Adrenal gland (tissue), 12 donors: ENCODE results near the gene YY1. TPM values are rescaled to one million over a fixed set of nuclear protein-coding genes. Genes with fewer than 3 reads are reported as not detected.
A peak's percentile ranks its signal among the peaks of the same experiment; 100 is the strongest.

Experiments
- DNase-seq, 7 donors: peaks; one replicate each; pipeline ENCODE4 v3.0.0-alpha.2; 2019 to 2020
- H3K27ac ChIP-seq, 5 donors: fragments of 200-600 bp; sonication (generic) in 4 of 5; 1 replicate in 3 of 5; 2 replicates in 2 of 5; pipeline versions ENCODE4 v1.5.1 to v1.8.0; 2016 to 2020; ENCODE audit warnings: mild to moderate bottlenecking in 1 of 5
- H3K27me3 ChIP-seq: fragments of 200-600 bp; 2 replicates; pipeline ENCODE4 v1.8.0; 2021
- H3K36me3 ChIP-seq, 2 donors: fragments of 200-600 bp; replicated peaks in 1 of 2; 1 replicate in 1 of 2; 2 replicates in 1 of 2; pipeline versions ENCODE4 v1.5.1 to v1.8.0; 2018 to 2022
- H3K4me1 ChIP-seq, 2 donors: fragments of 200-600 bp; replicated peaks in 1 of 2; 1 replicate in 1 of 2; 2 replicates in 1 of 2; pipeline versions ENCODE4 v1.5.1 to v1.8.0; 2018 to 2021
- H3K4me3 ChIP-seq, 4 donors: fragments of 200-600 bp; sonication (generic) in 3 of 4; one replicate each; pipeline ENCODE4 v1.5.1; 2016 to 2018
- H3K9me3 ChIP-seq, 3 donors: fragments of 200-600 bp; sonication (generic) in 1 of 3; replicated peaks in 1 of 3; 1 replicate in 2 of 3; 2 replicates in 1 of 3; pipeline versions ENCODE4 v1.5.1 to v1.8.0; 2016 to 2021
- CTCF ChIP-seq, 6 experiments: fragments of 450-650 bp in 4 of 6; fragments of 200-600 bp in 2 of 6; sonication (generic) in 1 of 6; IDR thresholded peaks; 1 replicate in 5 of 6; 2 replicates in 1 of 6; pipeline versions ENCODE4 v1.5.1 to v1.8.0; 2016 to 2021; ENCODE audit warnings: antibody characterized with exemption in 6 of 6, mild to moderate bottlenecking in 2 of 6, moderate library complexity in 1 of 6
- POLR2A ChIP-seq, 2 donors: fragments of 450-650 bp; IDR thresholded peaks; one replicate each; pipeline ENCODE4 v1.6.1; 2017; ENCODE audit warnings: antibody characterized with exemption in 2 of 2, mild to moderate bottlenecking in 2 of 2, moderate library complexity in 1 of 2
- WGBS, 4 donors: extraction: QIAGEN DNeasy Blood & Tissue Kit in 2 of 4; methylation state at CpG; one replicate each; pipeline versions ENCODE4 v1.1.5 to v1.1.7; 2013 to 2017; 5-methylcytosine and 5-hydroxymethylcytosine counted together
- intact Hi-C, 2 donors: fragments of 100-400 bp; cut with DNase I; formaldehyde crosslinking; loops; one replicate each; pipeline versions ENCODE4 v1.14.1 to v1.15.0; 2022 to 2023
- polyA plus RNA-seq, 3 donors: library from polyadenylated mRNA; stranded (reverse); fragments of 200-250 nt in 2 of 3; fragments of 350-450 nt in 1 of 3; fragmentation: Illumina TruSeq in 1 of 3; extraction: RNeasy Lipid Tissue Mini Kit (QIAGEN cat#74804) in 1 of 3; gene quantifications; one replicate each; pipeline ENCODE4 v1.2.3, GENCODE V29; 2013 to 2014
- total RNA-seq, 9 donors: library from RNA; depleted of rRNA in 4 of 9; stranded (reverse); fragments of >200 nt in 4 of 9; fragments of 120-200 nt in 1 of 9; fragmentation: NEBNext Ultra II Directional in 1 of 9; extraction: Animal tissue kit (Norgen Biotek cat#: 25700) in 1 of 9; gene quantifications; one replicate each; pipeline versions ENCODE4 v1.1.0 to v1.2.4, GENCODE V29; 2013 to 2023
- donor health status: healthy with polysubstance abuse.
- donor health status: Bipolar disorder and iron deficiency.
- donor health status: DM: yes; HTN: yes; CAD: no.
- donor health status: DM: no; HTN: no; CAD: no.
- donor health status: DM: no; HTN: no; CAD: no.
- donor health status: DM: yes; HTN: yes; CAD: no.

The YY1 gene
- total and polyA plus RNA-seq, 12 donors: 20.1 to 79.7 (median 52.4) TPM

GRCh38 chr14:100243020-100243419 lies 4.1 kb downstream of the YY1 start:
- Histone ChIP-seq H3K4me1 (peaks cover 23 to 63% of the 10 kb centered on the region in 2 donors), H3K4me3 (no peak overlapping the region), H3K27ac (peak overlapping the region in 3 of 5 donors; percentile 51 to 99 (median 87)), H3K9me3 (no peaks in the 10 kb centered on the region), H3K36me3 (no peaks in the 10 kb centered on the region), H3K27me3 (no peaks in the 10 kb centered on the region)
- peak in 1 of 7 donors; percentile 9 for DNase-seq
- WGBS, 4 donors: 76 to 80% (median 78%) methylated on average over 3 of the region's 3 CpGs
- TF ChIP-seq POLR2A (IDR thresholded peaks at IDR 0.05) (no peak), CTCF (IDR thresholded peaks at IDR 0.05) (no peak)
- intact Hi-C loops: loop anchor here in 1 of 2 donors (5.0 kb wide), 1 partner anchor 34 kb away; no protein-coding TSS in a partner anchor

GRCh38 chr14:100246809-100247428 lies 8.0 kb downstream of the YY1 start:
- intact Hi-C loops: no loop called here
- H3K4me1 ChIP-seq: peaks cover 27 to 75% of the 10 kb centered on the region in 2 donors
- peak in 1 of 7 donors; percentile 35 for DNase-seq
- H3K27ac ChIP-seq: peak overlapping the region in 3 of 5 donors; percentile 6 to 72 (median 24)
- H3K9me3 ChIP-seq: no peaks in the 10 kb centered on the region
- no peaks in the 10 kb centered on the region for H3K36me3 ChIP-seq
- 21 to 24% (median 22%) methylated on average over 3 of the region's 3 CpGs for WGBS, 4 donors
- no peak overlapping the region for H3K4me3 ChIP-seq
- TF ChIP-seq CTCF (IDR thresholded peaks at IDR 0.05) (peak; percentile 27 to 63 (median 50)), POLR2A (IDR thresholded peaks at IDR 0.05) (peak in 1 of 2 donors; percentile 12)
- no peaks in the 10 kb centered on the region for H3K27me3 ChIP-seq

GRCh38 chr14:100250732-100251465 lies 12.0 kb downstream of the YY1 start:
- intact Hi-C loops: no loop called here
- H3K36me3 ChIP-seq: no peaks in the 10 kb centered on the region
- WGBS, 4 donors: 52 to 68% (median 62%) methylated on average over 2 of the region's 2 CpGs
- DNase-seq: peak; percentile 49 to 76 (median 66)
- no peak overlapping the region for H3K4me3 ChIP-seq
- TF ChIP-seq POLR2A (IDR thresholded peaks at IDR 0.05): no peak
- no peak for TF ChIP-seq CTCF (IDR thresholded peaks at IDR 0.05)
- no peaks in the 10 kb centered on the region for H3K27me3 ChIP-seq
- H3K4me1 ChIP-seq: peaks cover 28 to 50% of the 10 kb centered on the region in 2 donors
- H3K27ac ChIP-seq: peak overlapping the region in 4 of 5 donors; percentile 34 to 54 (median 41)
- H3K9me3 ChIP-seq: no peaks in the 10 kb centered on the region

- no peak overlapping the region for H3K4me3 ChIP-seq
- intact Hi-C loops: no loop called here
- H3K9me3 ChIP-seq: no peaks in the 10 kb centered on the region
- no peaks in the 10 kb centered on the region for H3K27me3 ChIP-seq
- TF ChIP-seq CTCF (IDR thresholded peaks at IDR 0.05) (no peak), POLR2A (IDR thresholded peaks at IDR 0.05) (no peak)
- DNase-seq: no peak
- H3K27ac ChIP-seq: no peak overlapping the region
- no peaks in the 10 kb centered on the region for H3K36me3 ChIP-seq
- peaks cover 18 to 40% of the 10 kb centered on the region in 2 donors for H3K4me1 ChIP-seq
Measured at GRCh38 chr14:100252684-100253083, 13.7 kb downstream of the YY1 start.
